ENCODE data around the gene PPARG.

The PPARG gene

DNA sequence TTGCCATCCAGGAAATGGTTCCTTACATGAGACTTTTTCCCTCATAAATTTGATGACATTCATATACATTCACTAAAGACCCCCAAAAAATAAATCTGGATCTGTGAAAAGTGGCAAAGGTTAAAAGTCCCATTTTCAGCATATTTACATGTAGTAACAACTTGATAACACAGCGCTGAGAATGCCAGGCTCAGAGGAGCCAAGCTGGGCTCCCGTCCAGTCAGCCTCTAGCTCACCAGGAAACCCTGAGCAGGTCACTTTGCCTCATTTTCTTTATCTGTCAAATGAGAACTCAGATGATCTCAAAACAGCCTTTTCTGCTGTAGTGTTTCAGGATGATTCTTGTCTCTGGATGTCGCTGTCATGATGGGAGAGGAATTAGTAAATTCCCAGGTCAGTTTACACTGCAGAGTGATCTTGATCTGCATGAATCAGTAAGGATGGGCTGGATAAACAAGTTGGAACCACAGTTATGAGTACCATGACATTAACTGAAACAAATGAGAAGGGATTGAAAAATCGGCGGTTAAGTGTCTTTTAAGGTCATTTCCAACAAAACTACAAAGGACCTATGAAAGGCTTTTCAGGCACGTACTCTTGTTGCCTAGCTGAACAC lies 82.8 kb downstream of the PPARG start:
- H3K27ac ChIP-seq (ENCODE audit: insufficient read depth in 1 of 2, low read depth in 1 of 2, low read length in 2 of 2, poor library complexity in 1 of 2, severe bottlenecking in 2 of 2): no peak overlapping the region
- 100% methylated on average over 5 of the region's 6 CpGs for WGBS (ENCODE audit: insufficient coverage)
- peaks cover 0 to 2% (median 0%) of the 10 kb centered on the region in 5 experiments for H3K9me3 ChIP-seq (ENCODE audit: control extremely low read depth in 1 of 5, control insufficient read depth in 4 of 5, insufficient read depth in 2 of 5, low read depth in 1 of 5, low read length in 4 of 5)
- POLR2A ChIA-PET: no interaction called here
- no peak overlapping the region for H3K4me3 ChIP-seq (ENCODE audit: control insufficient read depth in 1 of 7, extremely low read depth in 1 of 7, insufficient read depth in 4 of 7, low read depth in 2 of 7, low read length in 6 of 7)
- H3K27me3 ChIP-seq (replicated peaks in 2 of 5; ENCODE audit: control insufficient read depth in 4 of 5, insufficient read depth in 5 of 5, low read length in 4 of 5): peaks cover 0 to 57% (median 32%) of the 10 kb centered on the region in 5 experiments
- no peaks in the 10 kb centered on the region for H3K4me1 ChIP-seq (ENCODE audit: control extremely low read depth in 1 of 4, control insufficient read depth in 4 of 4, insufficient read depth in 4 of 4, low read length in 3 of 4)
- DNase-seq: no peak
- CTCF ChIA-PET: interaction anchor here (0.6 to 1.3 kb wide), 3 partner anchors 10 to 233 kb away, joined by 3 read pairs; no protein-coding TSS in a partner anchor
- H3K36me3 ChIP-seq (ENCODE audit: control insufficient read depth in 4 of 4, insufficient read depth in 4 of 4, low read length in 3 of 4): no peaks in the 10 kb centered on the region

DNA sequence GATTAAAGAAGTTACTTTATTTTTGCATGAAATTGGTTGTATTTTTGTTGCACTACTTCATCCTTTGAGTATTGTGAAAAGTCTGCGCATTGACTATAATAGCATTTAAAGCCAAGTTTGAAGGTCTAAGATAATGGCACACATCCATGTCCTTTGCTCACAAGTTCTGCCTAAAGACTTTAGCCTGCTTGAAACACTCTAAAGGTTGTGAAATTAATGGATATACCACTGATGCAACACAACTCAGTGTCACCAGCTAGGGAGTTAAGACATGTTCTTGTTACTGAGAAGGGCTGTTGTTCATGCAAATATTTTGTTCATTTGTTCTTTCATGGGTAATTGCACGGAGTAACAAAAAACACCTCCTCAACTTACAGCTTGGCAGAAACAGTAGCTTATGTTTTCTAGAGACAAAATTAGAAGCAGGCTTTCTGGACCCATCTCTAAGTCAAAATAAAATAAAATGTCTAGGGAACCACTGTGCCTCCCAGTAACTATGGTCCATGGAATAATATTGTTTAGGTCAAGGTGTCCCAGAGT lies 83.9 kb downstream of the PPARG start:
- H3K27me3 ChIP-seq (replicated peaks in 2 of 5; ENCODE audit: control insufficient read depth in 4 of 5, insufficient read depth in 5 of 5, low read length in 4 of 5): peaks cover 4 to 66% (median 34%) of the 10 kb centered on the region in 5 experiments
- ChIA-PET CTCF (interaction anchor here (1.3 kb wide), 1 partner anchor 234 kb away, joined by 3 read pairs; no protein-coding TSS in a partner anchor), POLR2A (no interaction called here)
- H3K27ac ChIP-seq (ENCODE audit: insufficient read depth in 1 of 2, low read depth in 1 of 2, low read length in 2 of 2, poor library complexity in 1 of 2, severe bottlenecking in 2 of 2): no peak overlapping the region
- WGBS (ENCODE audit: insufficient coverage): no CpG with 5 or more reads among the region's 2 CpGs
- H3K9me3 ChIP-seq (ENCODE audit: control extremely low read depth in 1 of 5, control insufficient read depth in 4 of 5, insufficient read depth in 2 of 5, low read depth in 1 of 5, low read length in 4 of 5): no peaks in the 10 kb centered on the region
- no peak for DNase-seq
- no peaks in the 10 kb centered on the region for H3K36me3 ChIP-seq (ENCODE audit: control insufficient read depth in 4 of 4, insufficient read depth in 4 of 4, low read length in 3 of 4)
- no peak overlapping the region for H3K4me3 ChIP-seq (ENCODE audit: control insufficient read depth in 1 of 7, extremely low read depth in 1 of 7, insufficient read depth in 4 of 7, low read depth in 2 of 7, low read length in 6 of 7)
- no peaks in the 10 kb centered on the region for H3K4me1 ChIP-seq (ENCODE audit: control extremely low read depth in 1 of 4, control insufficient read depth in 4 of 4, insufficient read depth in 4 of 4, low read length in 3 of 4)

DNA sequence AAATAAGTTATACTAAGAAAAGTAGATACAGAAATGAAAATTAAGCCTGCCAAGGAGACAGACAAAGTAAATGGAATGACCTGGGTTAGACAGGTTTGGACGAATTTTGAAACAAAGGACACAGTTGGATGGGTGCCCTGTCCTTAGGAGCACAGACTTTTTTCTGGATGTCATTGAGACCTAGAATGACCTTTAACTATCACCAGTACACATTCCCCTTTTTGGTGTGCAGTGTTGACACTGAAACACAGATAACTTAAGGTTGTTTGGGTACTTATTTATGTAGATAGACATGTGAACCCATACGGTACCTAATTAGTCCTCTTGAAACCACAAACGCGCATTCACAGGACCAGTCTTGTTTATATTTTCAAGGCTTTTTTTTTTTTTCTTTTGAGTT lies 86.7 kb downstream of the PPARG start:
- Histone ChIP-seq H3K27me3 (replicated peaks in 2 of 5; ENCODE audit: control insufficient read depth in 4 of 5, insufficient read depth in 5 of 5, low read length in 4 of 5) (peaks cover 4 to 72% (median 34%) of the 10 kb centered on the region in 5 experiments), H3K27ac (ENCODE audit: insufficient read depth in 1 of 2, low read depth in 1 of 2, low read length in 2 of 2, poor library complexity in 1 of 2, severe bottlenecking in 2 of 2) (no peak overlapping the region), H3K4me1 (ENCODE audit: control extremely low read depth in 1 of 4, control insufficient read depth in 4 of 4, insufficient read depth in 4 of 4, low read length in 3 of 4) (peaks cover 0 to 11% (median 9%) of the 10 kb centered on the region in 4 experiments), H3K9me3 (ENCODE audit: control extremely low read depth in 1 of 5, control insufficient read depth in 4 of 5, insufficient read depth in 2 of 5, low read depth in 1 of 5, low read length in 4 of 5) (no peaks in the 10 kb centered on the region), H3K4me3 (ENCODE audit: control insufficient read depth in 1 of 7, extremely low read depth in 1 of 7, insufficient read depth in 4 of 7, low read depth in 2 of 7, low read length in 6 of 7) (no peak overlapping the region), H3K36me3 (ENCODE audit: control insufficient read depth in 4 of 4, insufficient read depth in 4 of 4, low read length in 3 of 4) (no peaks in the 10 kb centered on the region)
- ChIA-PET CTCF (no interaction called here), POLR2A (no interaction called here)
- 80% methylated on average over 1 of the region's 4 CpGs for WGBS (ENCODE audit: insufficient coverage)
- DNase-seq: no peak

DNA sequence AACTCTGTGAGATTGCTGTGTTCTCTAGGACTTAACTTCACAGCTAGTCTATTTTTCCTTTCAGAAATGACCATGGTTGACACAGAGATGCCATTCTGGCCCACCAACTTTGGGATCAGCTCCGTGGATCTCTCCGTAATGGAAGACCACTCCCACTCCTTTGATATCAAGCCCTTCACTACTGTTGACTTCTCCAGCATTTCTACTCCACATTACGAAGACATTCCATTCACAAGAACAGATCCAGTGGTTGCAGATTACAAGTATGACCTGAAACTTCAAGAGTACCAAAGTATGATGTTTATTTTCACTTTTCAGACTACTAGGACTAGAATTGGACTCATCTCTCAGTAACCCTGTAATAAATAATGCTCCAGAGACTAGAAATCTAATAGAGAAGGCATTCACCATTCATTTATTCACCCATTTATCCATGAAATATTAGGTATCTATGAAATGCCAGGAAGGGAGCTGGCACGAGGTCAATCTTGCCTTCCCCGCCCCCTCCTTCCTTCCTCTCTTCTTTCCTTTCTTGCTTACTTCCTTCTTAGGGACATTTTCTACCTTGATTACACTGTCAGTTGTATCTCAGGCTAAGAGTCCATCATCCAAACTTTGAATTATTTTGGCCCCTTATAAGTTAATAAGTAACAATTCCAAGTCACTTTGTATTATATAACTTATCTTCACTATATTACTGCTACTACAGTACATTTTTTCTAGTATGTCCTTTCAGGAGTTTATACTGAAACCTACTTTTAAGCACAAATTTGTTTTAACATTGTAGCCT lies 91.0 kb downstream of the PPARG start:
- Histone ChIP-seq H3K9me3 (ENCODE audit: control extremely low read depth in 1 of 5, control insufficient read depth in 4 of 5, insufficient read depth in 2 of 5, low read depth in 1 of 5, low read length in 4 of 5) (no peaks in the 10 kb centered on the region), H3K4me3 (ENCODE audit: control insufficient read depth in 1 of 7, extremely low read depth in 1 of 7, insufficient read depth in 4 of 7, low read depth in 2 of 7, low read length in 6 of 7) (no peak overlapping the region), H3K36me3 (ENCODE audit: control insufficient read depth in 4 of 4, insufficient read depth in 4 of 4, low read length in 3 of 4) (no peaks in the 10 kb centered on the region), H3K27me3 (replicated peaks in 2 of 5; ENCODE audit: control insufficient read depth in 4 of 5, insufficient read depth in 5 of 5, low read length in 4 of 5) (peaks cover 2 to 61% (median 22%) of the 10 kb centered on the region in 5 experiments), H3K27ac (ENCODE audit: insufficient read depth in 1 of 2, low read depth in 1 of 2, low read length in 2 of 2, poor library complexity in 1 of 2, severe bottlenecking in 2 of 2) (no peak overlapping the region), H3K4me1 (ENCODE audit: control extremely low read depth in 1 of 4, control insufficient read depth in 4 of 4, insufficient read depth in 4 of 4, low read length in 3 of 4) (peaks cover 0 to 17% (median 13%) of the 10 kb centered on the region in 4 experiments)
- no peak for DNase-seq
- ChIA-PET CTCF (no interaction called here), POLR2A (no interaction called here)
- 69% methylated on average over 4 of the region's 5 CpGs for WGBS (ENCODE audit: insufficient coverage)

DNA sequence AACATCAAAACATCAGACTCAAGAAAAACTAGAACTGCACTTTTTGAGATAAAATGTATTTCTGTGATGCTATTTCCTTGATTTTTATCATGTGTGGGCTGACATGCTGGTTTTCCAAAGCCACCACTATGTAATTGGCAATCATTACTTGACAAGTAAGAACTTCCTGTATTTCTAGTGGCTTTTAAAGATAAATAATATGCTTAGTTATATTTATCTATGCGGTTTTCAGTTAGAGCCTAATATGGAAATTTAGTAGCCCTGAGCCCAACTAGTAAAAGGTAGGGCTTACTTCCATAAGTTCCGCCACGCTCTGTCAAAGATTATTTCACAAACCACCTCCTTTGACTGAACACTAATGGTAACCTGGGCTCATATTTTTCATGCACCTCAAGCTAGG lies 91.6 kb downstream of the PPARG start:
- H3K4me3 ChIP-seq (ENCODE audit: control insufficient read depth in 1 of 7, extremely low read depth in 1 of 7, insufficient read depth in 4 of 7, low read depth in 2 of 7, low read length in 6 of 7): no peak overlapping the region
- CTCF ChIA-PET: no interaction called here
- H3K36me3 ChIP-seq (ENCODE audit: control insufficient read depth in 4 of 4, insufficient read depth in 4 of 4, low read length in 3 of 4): no peaks in the 10 kb centered on the region
- no CpG with 5 or more reads among the region's 3 CpGs for WGBS (ENCODE audit: insufficient coverage)
- peaks cover 0 to 17% (median 13%) of the 10 kb centered on the region in 4 experiments for H3K4me1 ChIP-seq (ENCODE audit: control extremely low read depth in 1 of 4, control insufficient read depth in 4 of 4, insufficient read depth in 4 of 4, low read length in 3 of 4)
- no peaks in the 10 kb centered on the region for H3K9me3 ChIP-seq (ENCODE audit: control extremely low read depth in 1 of 5, control insufficient read depth in 4 of 5, insufficient read depth in 2 of 5, low read depth in 1 of 5, low read length in 4 of 5)
- H3K27ac ChIP-seq (ENCODE audit: insufficient read depth in 1 of 2, low read depth in 1 of 2, low read length in 2 of 2, poor library complexity in 1 of 2, severe bottlenecking in 2 of 2): no peak overlapping the region
- DNase-seq: peak; percentile 42 to 66 (median 57)
- peaks cover 2 to 61% (median 18%) of the 10 kb centered on the region in 5 experiments for H3K27me3 ChIP-seq (replicated peaks in 2 of 5; ENCODE audit: control insufficient read depth in 4 of 5, insufficient read depth in 5 of 5, low read length in 4 of 5)
- POLR2A ChIA-PET: no interaction called here

DNA sequence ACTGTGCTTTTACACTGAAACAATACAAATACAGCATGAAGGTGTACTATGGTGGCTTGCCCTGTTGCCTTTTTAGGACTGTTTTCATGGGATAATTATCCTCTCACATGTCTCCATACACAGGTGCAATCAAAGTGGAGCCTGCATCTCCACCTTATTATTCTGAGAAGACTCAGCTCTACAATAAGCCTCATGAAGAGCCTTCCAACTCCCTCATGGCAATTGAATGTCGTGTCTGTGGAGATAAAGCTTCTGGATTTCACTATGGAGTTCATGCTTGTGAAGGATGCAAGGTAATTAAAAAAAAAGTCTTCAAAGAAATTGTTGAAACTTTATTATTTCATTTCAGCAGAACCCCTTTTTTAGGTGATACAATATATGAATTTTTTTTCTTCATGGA lies 92.3 kb downstream of the PPARG start:
- Histone ChIP-seq H3K4me3 (ENCODE audit: control insufficient read depth in 1 of 7, extremely low read depth in 1 of 7, insufficient read depth in 4 of 7, low read depth in 2 of 7, low read length in 6 of 7) (no peak overlapping the region), H3K9me3 (ENCODE audit: control extremely low read depth in 1 of 5, control insufficient read depth in 4 of 5, insufficient read depth in 2 of 5, low read depth in 1 of 5, low read length in 4 of 5) (no peaks in the 10 kb centered on the region), H3K27me3 (replicated peaks in 2 of 5; ENCODE audit: control insufficient read depth in 4 of 5, insufficient read depth in 5 of 5, low read length in 4 of 5) (peaks cover 2 to 63% (median 14%) of the 10 kb centered on the region in 5 experiments), H3K27ac (ENCODE audit: insufficient read depth in 1 of 2, low read depth in 1 of 2, low read length in 2 of 2, poor library complexity in 1 of 2, severe bottlenecking in 2 of 2) (no peak overlapping the region), H3K36me3 (ENCODE audit: control insufficient read depth in 4 of 4, insufficient read depth in 4 of 4, low read length in 3 of 4) (no peaks in the 10 kb centered on the region), H3K4me1 (ENCODE audit: control extremely low read depth in 1 of 4, control insufficient read depth in 4 of 4, insufficient read depth in 4 of 4, low read length in 3 of 4) (peaks cover 0 to 17% (median 13%) of the 10 kb centered on the region in 4 experiments)
- DNase-seq: no peak
- ChIA-PET POLR2A (no interaction called here), CTCF (no interaction called here)
- WGBS (ENCODE audit: insufficient coverage): no CpG with 5 or more reads among the region's 1 CpG

DNA sequence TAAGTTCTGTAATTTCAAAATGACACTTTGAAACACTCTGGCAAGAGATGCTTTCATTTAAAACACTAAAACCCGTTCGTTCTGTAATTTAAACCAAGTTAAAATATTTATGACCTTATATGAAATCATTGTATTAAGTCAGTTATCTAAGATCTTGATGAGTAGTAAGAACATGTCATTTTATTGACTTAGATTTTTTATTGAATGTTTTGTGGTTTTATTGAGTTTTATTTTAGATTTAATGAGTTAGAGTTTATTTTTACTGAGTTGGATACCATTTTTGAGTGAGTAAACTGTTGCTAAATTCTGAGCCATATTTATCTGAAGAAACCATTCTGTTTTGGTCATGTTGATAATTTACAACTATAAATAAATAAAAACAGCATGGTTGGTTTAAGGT lies 94.3 kb downstream of the PPARG start:
- H3K4me1 ChIP-seq (ENCODE audit: control extremely low read depth in 1 of 4, control insufficient read depth in 4 of 4, insufficient read depth in 4 of 4, low read length in 3 of 4): peaks cover 0 to 17% (median 13%) of the 10 kb centered on the region in 4 experiments
- peaks cover 0 to 2% (median 0%) of the 10 kb centered on the region in 5 experiments for H3K9me3 ChIP-seq (ENCODE audit: control extremely low read depth in 1 of 5, control insufficient read depth in 4 of 5, insufficient read depth in 2 of 5, low read depth in 1 of 5, low read length in 4 of 5)
- no CpG with 5 or more reads among the region's 2 CpGs for WGBS (ENCODE audit: insufficient coverage)
- ChIA-PET POLR2A (no interaction called here), CTCF (no interaction called here)
- H3K27me3 ChIP-seq (replicated peaks in 2 of 5; ENCODE audit: control insufficient read depth in 4 of 5, insufficient read depth in 5 of 5, low read length in 4 of 5): peaks cover 0 to 54% (median 17%) of the 10 kb centered on the region in 5 experiments
- no peak overlapping the region for H3K4me3 ChIP-seq (ENCODE audit: control insufficient read depth in 1 of 7, extremely low read depth in 1 of 7, insufficient read depth in 4 of 7, low read depth in 2 of 7, low read length in 6 of 7)
- no peak for DNase-seq
- no peaks in the 10 kb centered on the region for H3K36me3 ChIP-seq (ENCODE audit: control insufficient read depth in 4 of 4, insufficient read depth in 4 of 4, low read length in 3 of 4)
- H3K27ac ChIP-seq (ENCODE audit: insufficient read depth in 1 of 2, low read depth in 1 of 2, low read length in 2 of 2, poor library complexity in 1 of 2, severe bottlenecking in 2 of 2): no peak overlapping the region
